HEK293 (cell line): Measurements from ENCODE around the gene CEP68.
"Not testable (repeated sequence)": the region's sequence is repeated elsewhere in the genome, so short reads cannot be mapped to it uniquely, and the experiment has no call there.

ENCODE experiments used
- CTCF ChIA-PET: fragments of 350-600 bp; formaldehyde crosslinking; extraction: SDS; loops from one replicate; lab custom pipeline; 2021; ENCODE audit warnings: antibody characterized with exemption; lab: Yijun Ruan, JAX
- POLR2A ChIA-PET: fragments of 300-600 bp; formaldehyde crosslinking; extraction: SDS; loops from one replicate; lab custom pipeline; 2020; ENCODE audit warnings: antibody characterized with exemption, inconsistent platforms; lab: Yijun Ruan, JAX
- H3K27ac ChIP-seq: fragments of 200-500 bp; sonication (Bioruptor generic); 2 replicates; pipeline ENCODE4 v1.5.1; 2014; ENCODE audit warnings: low read depth, low read length, control low read depth, inconsistent platforms; ENCODE audit errors: extremely low read depth
- H3K36me3 ChIP-seq, 2 experiments: fragments of 200-500 bp in 1 of 2; sonication (Bioruptor generic) in 1 of 2; 1 replicate in 1 of 2; 2 replicates in 1 of 2; pipeline ENCODE4 v1.5.1; 2014 to 2017; ENCODE audit warnings: inconsistent platforms in 2 of 2, low read length in 2 of 2; ENCODE audit not compliant: control insufficient read depth in 2 of 2, insufficient read depth in 1 of 2
- H3K4me1 ChIP-seq: fragments of 200-500 bp; sonication (Bioruptor generic); 2 replicates; pipeline ENCODE4 v1.5.1; 2014; ENCODE audit warnings: mild to moderate bottlenecking, low read length, inconsistent platforms; ENCODE audit not compliant: control insufficient read depth, insufficient read depth
- H3K4me3 ChIP-seq: 2 replicates; pipeline ENCODE4 v1.5.1; 2011; ENCODE audit warnings: low read depth, mild to moderate bottlenecking, control low read depth, low read length, moderate library complexity
- H3K9me3 ChIP-seq: fragments of 200-500 bp; sonication (Bioruptor generic); 2 replicates; pipeline ENCODE4 v1.5.1; 2014; ENCODE audit warnings: low read depth, low read length, inconsistent platforms; ENCODE audit not compliant: control insufficient read depth, insufficient read depth
- ATF2 ChIP-seq: fragments of 450-650 bp; formaldehyde crosslinking; IDR thresholded peaks from 2 replicates; pipeline ENCODE4 v1.5.1; 2016; ENCODE audit warnings: missing biosample characterization, missing genetic modification characterization, low read depth
- BCL6B ChIP-seq: fragments of 450-650 bp; formaldehyde crosslinking; IDR thresholded peaks from 2 replicates; pipeline ENCODE4 v1.5.1; 2017; ENCODE audit warnings: missing biosample characterization, missing genetic modification characterization
- GLI4 ChIP-seq: fragments of 450-650 bp; formaldehyde crosslinking; IDR thresholded peaks from 2 replicates; pipeline ENCODE4 v1.5.1; 2016; ENCODE audit warnings: missing biosample characterization, missing genetic modification characterization
- HIC1 ChIP-seq: fragments of 450-650 bp; formaldehyde crosslinking; IDR thresholded peaks from 2 replicates; pipeline ENCODE4 v1.5.1; 2016; ENCODE audit warnings: missing biosample characterization, missing genetic modification characterization
- INSM2 ChIP-seq: fragments of 450-650 bp; formaldehyde crosslinking; IDR thresholded peaks from 2 replicates; pipeline ENCODE4 v1.5.1; 2016; ENCODE audit warnings: missing biosample characterization, missing genetic modification characterization
- PRDM1 ChIP-seq: fragments of 450-650 bp; formaldehyde crosslinking; IDR thresholded peaks from 2 replicates; pipeline ENCODE4; 2016; ENCODE audit warnings: missing biosample characterization, missing genetic modification characterization
- YY2 ChIP-seq: fragments of 450-650 bp; formaldehyde crosslinking; IDR thresholded peaks from 2 replicates; pipeline ENCODE4 v1.5.1; 2016; ENCODE audit warnings: missing biosample characterization, missing genetic modification characterization
- ZBTB1 ChIP-seq: fragments of 450-650 bp; formaldehyde crosslinking; IDR thresholded peaks from 2 replicates; pipeline ENCODE4 v1.5.1; 2016; ENCODE audit warnings: missing biosample characterization, missing genetic modification characterization
- ZBTB17 ChIP-seq: fragments of 450-650 bp; formaldehyde crosslinking; IDR thresholded peaks from 2 replicates; pipeline ENCODE4 v1.5.1; 2016; ENCODE audit warnings: missing biosample characterization, missing genetic modification characterization
- ZBTB26 ChIP-seq: fragments of 450-650 bp; formaldehyde crosslinking; optimal IDR thresholded peaks from 2 replicates; pipeline ENCODE3; 2016; ENCODE audit warnings: missing biosample characterization, mild to moderate bottlenecking, missing genetic modification characterization
- ZEB2 ChIP-seq: fragments of 450-650 bp; formaldehyde crosslinking; IDR thresholded peaks from 2 replicates; pipeline ENCODE4 v1.5.1; 2016; ENCODE audit warnings: missing biosample characterization, missing genetic modification characterization
- ZFP69B ChIP-seq: fragments of 450-650 bp; formaldehyde crosslinking; IDR thresholded peaks from 2 replicates; pipeline ENCODE4 v1.5.1; 2016; ENCODE audit warnings: missing biosample characterization, missing genetic modification characterization
- ZNF16 ChIP-seq: fragments of 450-650 bp; formaldehyde crosslinking; IDR thresholded peaks from 2 replicates; pipeline ENCODE4 v1.5.1; 2016; ENCODE audit warnings: low read depth, missing biosample characterization, missing genetic modification characterization
- ZNF202 ChIP-seq: fragments of 450-650 bp; formaldehyde crosslinking; IDR thresholded peaks from 2 replicates; pipeline ENCODE4 v1.5.1; 2016; ENCODE audit warnings: missing biosample characterization, missing genetic modification characterization, borderline replicate concordance
- ZNF221 ChIP-seq: fragments of 450-650 bp; formaldehyde crosslinking; IDR thresholded peaks from 2 replicates; pipeline ENCODE4 v1.5.1; 2017; ENCODE audit warnings: missing biosample characterization, missing genetic modification characterization, borderline replicate concordance
- ZNF24 ChIP-seq: fragments of 450-650 bp; formaldehyde crosslinking; IDR thresholded peaks from 2 replicates; pipeline ENCODE4 v1.5.1; 2016; ENCODE audit warnings: missing biosample characterization, missing genetic modification characterization
- ZNF350 ChIP-seq: fragments of 450-650 bp; formaldehyde crosslinking; IDR thresholded peaks from 2 replicates; pipeline ENCODE4 v1.5.0; 2017; ENCODE audit warnings: missing biosample characterization, mild to moderate bottlenecking, missing genetic modification characterization
- ZNF362 ChIP-seq: fragments of 450-650 bp; formaldehyde crosslinking; IDR thresholded peaks from 2 replicates; pipeline ENCODE4 v1.5.1; 2016; ENCODE audit warnings: missing biosample characterization, missing genetic modification characterization
- ZNF37A ChIP-seq: fragments of 450-650 bp; IDR thresholded peaks from 2 replicates; pipeline ENCODE4 v1.5.1; 2018; ENCODE audit warnings: missing biosample characterization, missing genetic modification characterization
- ZNF449 ChIP-seq: fragments of 450-650 bp; formaldehyde crosslinking; IDR thresholded peaks from 2 replicates; pipeline ENCODE4 v1.5.1; 2017; ENCODE audit warnings: missing biosample characterization, mild to moderate bottlenecking, missing genetic modification characterization, moderate library complexity
- ZNF530 ChIP-seq: fragments of 450-650 bp; formaldehyde crosslinking; IDR thresholded peaks from 2 replicates; pipeline ENCODE4 v1.5.1; 2016; ENCODE audit warnings: low read depth, missing biosample characterization, missing genetic modification characterization
- ZNF544 ChIP-seq: fragments of 450-650 bp; formaldehyde crosslinking; IDR thresholded peaks from 2 replicates; pipeline ENCODE4 v1.5.0; 2017; ENCODE audit warnings: missing biosample characterization, missing genetic modification characterization
- ZNF623 ChIP-seq: fragments of 450-650 bp; formaldehyde crosslinking; IDR thresholded peaks from 2 replicates; pipeline ENCODE4 v1.5.1; 2016; ENCODE audit warnings: missing biosample characterization, missing genetic modification characterization
- ZNF624 ChIP-seq: fragments of 450-650 bp; formaldehyde crosslinking; IDR thresholded peaks from 2 replicates; pipeline ENCODE4 v1.5.1; 2017; ENCODE audit warnings: missing biosample characterization, missing genetic modification characterization
- ZNF692 ChIP-seq: fragments of 450-650 bp; formaldehyde crosslinking; IDR thresholded peaks from 2 replicates; pipeline ENCODE4 v1.5.1; 2016; ENCODE audit warnings: missing biosample characterization, missing genetic modification characterization
- ZNF701 ChIP-seq: fragments of 450-650 bp; formaldehyde crosslinking; IDR thresholded peaks from 2 replicates; pipeline ENCODE4 v1.5.1; 2016; ENCODE audit warnings: missing biosample characterization, missing genetic modification characterization
- ZNF707 ChIP-seq: fragments of 450-650 bp; formaldehyde crosslinking; IDR thresholded peaks from 2 replicates; pipeline ENCODE4 v1.5.1; 2016; ENCODE audit warnings: missing biosample characterization, missing genetic modification characterization

CEP68 gene

GRCh38 chr2:65130664-65131175 lies 74.5 kb downstream of the CEP68 start (continued):
- no peak for TF ChIP-seq ZNF692
- no peak for TF ChIP-seq BCL6B (tag by site-specific recombination)
- TF ChIP-seq ZBTB26 (tag by site-specific recombination): no peak
- peak; percentile 78 for TF ChIP-seq ZBTB17 (tag by site-specific recombination)
- TF ChIP-seq ATF2: no peak
- TF ChIP-seq ZNF530: no peak
- TF ChIP-seq ZNF449 (tag by site-specific recombination): no peak
- TF ChIP-seq ZNF707 (tag by site-specific recombination): no peak
- no peak for TF ChIP-seq ZFP69B (tag by site-specific recombination)
- TF ChIP-seq ZNF362: no peak
- no peak for TF ChIP-seq ZNF701 (tag by site-specific recombination)
- TF ChIP-seq ZNF544 (tag by site-specific recombination): no peak
- TF ChIP-seq HIC1 (tag by site-specific recombination): peak; percentile 11; the same call in 1 of the 2 replicates
- TF ChIP-seq ZNF623: peak; percentile 98
- TF ChIP-seq ZEB2 (tag by site-specific recombination): no peak
- no peak for TF ChIP-seq YY2
- TF ChIP-seq ZBTB1 (tag by site-specific recombination): no peak
- no peak for TF ChIP-seq ZNF37A (tag by site-specific recombination)
- TF ChIP-seq ZNF350 (tag by site-specific recombination): no peak
- TF ChIP-seq GLI4 (tag by site-specific recombination): no peak
- no peak for TF ChIP-seq ZNF221 (tag by site-specific recombination)
- no peak for TF ChIP-seq INSM2 (tag by site-specific recombination)
- no peak for TF ChIP-seq ZNF202 (tag by site-specific recombination)
- no peak for TF ChIP-seq ZNF24 (tag by site-specific recombination)
- no peak for TF ChIP-seq ZNF624 (tag by site-specific recombination)
- no peak for TF ChIP-seq ZNF16 (tag by site-specific recombination)
- no peak for TF ChIP-seq PRDM1 (tag by site-specific recombination)
- TF ChIP-seq, all 188 proteins: peak for 7

- H3K36me3 ChIP-seq, H3K4me3 ChIP-seq, CTCF ChIA-PET, H3K27ac ChIP-seq, H3K9me3 ChIP-seq, H3K4me1 ChIP-seq: not testable (repeated sequence)
- POLR2A ChIA-PET: interaction anchor here (0.6 kb wide), 2 partner anchors 51 to 95 kb away, joined by 3 to 5 read pairs; partner anchors contain the start of gene ACTR2
Observed at GRCh38 chr2:65132930-65133329, 76.7 kb downstream of the CEP68 start.
